ENCODE results near the gene FOXI3.

The FOXI3 gene

GRCh38 chr2:88452565-88452905 lies at the start of gene FOXI3:
Gene FOXI3, minus strand, starts transcription at chr2:88452693. Its CDS starts 158 bp downstream, at chr2:88452535.
- DNase-seq, result no peak

GRCh38 chr2:88500691-88501090 lies 48.2 kb upstream of the FOXI3 start:
- DNase-seq, result no peak

GRCh38 chr2:88499204-88499603 lies 46.7 kb upstream of the FOXI3 start:
- DNase-seq, result no peak

GRCh38 chr2:88493481-88493880 lies 41.0 kb upstream of the FOXI3 start:
- DNase-seq, result no peak

GRCh38 chr2:88492002-88492401 lies 39.5 kb upstream of the FOXI3 start:
- no peak for DNase-seq

GRCh38 chr2:88489181-88489580 lies 36.7 kb upstream of the FOXI3 start:
- DNase-seq, result no peak

GRCh38 chr2:88483200-88483599 lies 30.7 kb upstream of the FOXI3 start:
- DNase-seq, result no peak

- no peak for DNase-seq
Measured at GRCh38 chr2:88481691-88482336, 29.3 kb upstream of the FOXI3 start.

- DNase-seq, result no peak
Measured at GRCh38 chr2:88472811-88473210, 20.3 kb upstream of the FOXI3 start.

GRCh38 chr2:88471083-88471942 lies 18.8 kb upstream of the FOXI3 start:
- no peak for DNase-seq

GRCh38 chr2:88469202-88470114 lies 17.0 kb upstream of the FOXI3 start:
- DNase-seq, result no peak

- no peak for DNase-seq
Measured at GRCh38 chr2:88464153-88464552, 11.7 kb upstream of the FOXI3 start.

- DNase-seq, result no peak
Measured at GRCh38 chr2:88458633-88459032, 6.1 kb upstream of the FOXI3 start.

GRCh38 chr2:88452980-88453582 lies 588 bp upstream of the FOXI3 start:
- no peak for DNase-seq

- no peak for DNase-seq
Measured at GRCh38 chr2:88451811-88452564, 505 bp downstream of the FOXI3 start.

GRCh38 chr2:88450925-88451810 lies 1.3 kb downstream of the FOXI3 start:
- DNase-seq, result no peak

GRCh38 chr2:88450186-88450585 lies 2.3 kb downstream of the FOXI3 start:
- DNase-seq, result no peak

- no peak for DNase-seq
Measured at GRCh38 chr2:88448248-88448647, 4.2 kb downstream of the FOXI3 start.

- no peak for DNase-seq
Measured at GRCh38 chr2:88443353-88443938, 9.0 kb downstream of the FOXI3 start.

GRCh38 chr2:88442473-88442872 lies 10.0 kb downstream of the FOXI3 start:
- no peak for DNase-seq

GRCh38 chr2:88442061-88442460 lies 10.4 kb downstream of the FOXI3 start:
- DNase-seq, result no peak
